C4-2B (cell line): ENCODE measurements around the gene SF3B1.

Experiments used
- ZFX ChIP-seq: fragments of 450-650 bp; IDR thresholded peaks from 2 replicates; pipeline ENCODE4 v1.6.1; 2017
- TF ChIP-seq, protein P1 (sequence below): fragments of 450-650 bp; conservative IDR thresholded peaks from 2 replicates; pipeline ENCODE4 v1.5.1; 2017; ENCODE audit warnings: mild to moderate bottlenecking

DNA sequence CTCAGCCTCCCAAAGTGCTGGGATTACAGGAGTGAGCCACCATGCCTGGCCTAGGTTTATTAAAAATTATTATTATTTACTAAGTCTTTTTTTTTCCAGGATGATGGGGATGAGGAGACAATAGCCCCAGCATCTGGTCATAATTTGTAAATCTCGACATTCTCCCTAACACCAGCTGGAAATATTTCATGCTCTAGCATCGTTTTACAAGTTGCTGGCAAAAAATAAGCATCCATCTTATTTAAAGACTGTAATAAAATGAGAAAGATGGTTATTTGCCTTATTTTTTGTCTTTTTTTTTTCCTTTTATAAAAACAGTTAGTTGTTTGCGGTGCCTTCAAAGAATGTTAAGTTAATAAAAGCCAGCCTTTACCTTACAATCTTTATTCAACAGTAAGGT lies 56.7 kb downstream of the SF3B1 start:
- TF ChIP-seq, protein P1, sequence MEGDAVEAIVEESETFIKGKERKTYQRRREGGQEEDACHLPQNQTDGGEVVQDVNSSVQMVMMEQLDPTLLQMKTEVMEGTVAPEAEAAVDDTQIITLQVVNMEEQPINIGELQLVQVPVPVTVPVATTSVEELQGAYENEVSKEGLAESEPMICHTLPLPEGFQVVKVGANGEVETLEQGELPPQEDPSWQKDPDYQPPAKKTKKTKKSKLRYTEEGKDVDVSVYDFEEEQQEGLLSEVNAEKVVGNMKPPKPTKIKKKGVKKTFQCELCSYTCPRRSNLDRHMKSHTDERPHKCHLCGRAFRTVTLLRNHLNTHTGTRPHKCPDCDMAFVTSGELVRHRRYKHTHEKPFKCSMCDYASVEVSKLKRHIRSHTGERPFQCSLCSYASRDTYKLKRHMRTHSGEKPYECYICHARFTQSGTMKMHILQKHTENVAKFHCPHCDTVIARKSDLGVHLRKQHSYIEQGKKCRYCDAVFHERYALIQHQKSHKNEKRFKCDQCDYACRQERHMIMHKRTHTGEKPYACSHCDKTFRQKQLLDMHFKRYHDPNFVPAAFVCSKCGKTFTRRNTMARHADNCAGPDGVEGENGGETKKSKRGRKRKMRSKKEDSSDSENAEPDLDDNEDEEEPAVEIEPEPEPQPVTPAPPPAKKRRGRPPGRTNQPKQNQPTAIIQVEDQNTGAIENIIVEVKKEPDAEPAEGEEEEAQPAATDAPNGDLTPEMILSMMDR = no peak
- no peak for TF ChIP-seq ZFX
